ENCODE results near the gene CYSRT1.

The CYSRT1 gene

GRCh38 chr9:137224830-137225694 is at the start of gene CYSRT1:
Gene CYSRT1, plus strand, starts transcription at chr9:137225174. Its CDS starts 448 bp downstream, at chr9:137225622.
- no peak for DNase-seq

GRCh38 chr9:137175345-137175961 is 49.5 kb upstream of the CYSRT1 start:
- DNase-seq = no peak

GRCh38 chr9:137176302-137177182 is 48.4 kb upstream of the CYSRT1 start:
- no peak for DNase-seq

GRCh38 chr9:137178201-137178938 is 46.6 kb upstream of the CYSRT1 start:
- DNase-seq = no peak

GRCh38 chr9:137178939-137179630 is 45.9 kb upstream of the CYSRT1 start:
- DNase-seq = no peak

- DNase-seq = no peak
Measured at GRCh38 chr9:137179761-137180160, 45.2 kb upstream of the CYSRT1 start.

- DNase-seq = no peak
Measured at GRCh38 chr9:137180491-137180890, 44.5 kb upstream of the CYSRT1 start.

GRCh38 chr9:137181680-137182079 is 43.3 kb upstream of the CYSRT1 start:
- no peak for DNase-seq

GRCh38 chr9:137182836-137183235 is 42.1 kb upstream of the CYSRT1 start:
- no peak for DNase-seq

- DNase-seq = no peak
Measured at GRCh38 chr9:137183980-137184595, 40.9 kb upstream of the CYSRT1 start.

- DNase-seq = no peak
Measured at GRCh38 chr9:137184881-137185660, 39.9 kb upstream of the CYSRT1 start.

GRCh38 chr9:137185921-137186320 is 39.1 kb upstream of the CYSRT1 start:
- DNase-seq = no peak

- DNase-seq = no peak
Measured at GRCh38 chr9:137186385-137186784, 38.6 kb upstream of the CYSRT1 start.

GRCh38 chr9:137187386-137187785 is 37.6 kb upstream of the CYSRT1 start:
- no peak for DNase-seq

GRCh38 chr9:137188086-137188489 is 36.9 kb upstream of the CYSRT1 start:
- no peak for DNase-seq

- peak; percentile 98 for DNase-seq
Measured at GRCh38 chr9:137188490-137189296, 36.3 kb upstream of the CYSRT1 start, which contains the start of the genes ANAPC2 and SSNA1. Gene ANAPC2, minus strand, starts transcription at chr9:137188560. Its CDS starts 28 bp downstream, at chr9:137188532. Gene SSNA1, plus strand, starts transcription at chr9:137188676. Its CDS starts 51 bp downstream, at chr9:137188727.

GRCh38 chr9:137189297-137190295 is 35.4 kb upstream of the CYSRT1 start:
- no peak for DNase-seq

- DNase-seq = no peak
Measured at GRCh38 chr9:137190315-137190856, 34.6 kb upstream of the CYSRT1 start.

Data from activated CD8-positive, alpha-beta memory T cell treated with anti-CD3 and anti-CD28 coated beads for 24 hours (primary cell).